H9 (cell line): ENCODE results near the gene PXDC1. TPM values are rescaled to one million over a fixed set of nuclear protein-coding genes. Genes with fewer than 3 reads are reported as not detected.

Experiments
- DNase-seq: peaks from one replicate; pipeline ENCODE4 v3.0.0-alpha.2; 2017
- H2AFZ ChIP-seq: one replicate; pipeline ENCODE4 v1.6.1; 2013; ENCODE audit warnings: mild to moderate bottlenecking, low read length, control low read depth, moderate library complexity
- H2AK5ac ChIP-seq: 2 replicates; pipeline ENCODE4 v1.6.1; 2013; ENCODE audit warnings: low read length, control low read depth, mixed read lengths; ENCODE audit not compliant: insufficient read length
- H2BK120ac ChIP-seq: one replicate; pipeline ENCODE4 v1.6.1; 2013; ENCODE audit warnings: low read depth, mild to moderate bottlenecking, low read length, control low read depth, inconsistent platforms; ENCODE audit not compliant: poor library complexity, severe bottlenecking
- H2BK12ac ChIP-seq: 2 replicates; pipeline ENCODE4 v1.6.1; 2013; ENCODE audit warnings: low read length, control low read depth, mixed read lengths, low read depth; ENCODE audit not compliant: insufficient read length
- H2BK15ac ChIP-seq: 2 replicates; pipeline ENCODE4 v1.6.1; 2013; ENCODE audit warnings: low read depth, low read length, control low read depth
- H2BK20ac ChIP-seq: one replicate; pipeline ENCODE4 v1.6.1; 2013; ENCODE audit warnings: low read depth, mild to moderate bottlenecking, low read length, control low read depth, inconsistent platforms; ENCODE audit not compliant: poor library complexity, severe bottlenecking
- H2BK5ac ChIP-seq: 2 replicates; pipeline ENCODE4 v1.6.1; 2013; ENCODE audit warnings: low read length, control low read depth, mixed read lengths; ENCODE audit not compliant: insufficient read length
- H3K14ac ChIP-seq: 2 replicates; pipeline ENCODE4 v1.6.1; 2013; ENCODE audit warnings: low read length, control low read depth; ENCODE audit not compliant: insufficient read depth
- H3K18ac ChIP-seq: 2 replicates; pipeline ENCODE4 v1.6.1; 2013; ENCODE audit warnings: low read depth, mild to moderate bottlenecking, mixed read lengths, low read length, control low read depth; ENCODE audit not compliant: insufficient read length
- H3K23ac ChIP-seq: 2 replicates; pipeline ENCODE4 v1.6.1; 2013; ENCODE audit warnings: low read length, control low read depth, mixed read lengths, low read depth; ENCODE audit not compliant: insufficient read length
- H3K23me2 ChIP-seq: 2 replicates; pipeline ENCODE4 v1.6.1; 2013; ENCODE audit warnings: low read depth, mild to moderate bottlenecking, mixed read lengths, low read length, control low read depth; ENCODE audit not compliant: insufficient read length, poor library complexity, severe bottlenecking
- H3K27ac ChIP-seq: 2 replicates; pipeline ENCODE4 v1.5.1; 2013; ENCODE audit warnings: low read length, control low read depth, mixed read lengths, low read depth; ENCODE audit not compliant: insufficient read length
- H3K27me3 ChIP-seq: 2 replicates; pipeline ENCODE4 v1.6.1; 2013; ENCODE audit warnings: low read length, control low read depth, inconsistent platforms; ENCODE audit not compliant: insufficient read depth
- H3K4ac ChIP-seq: 2 replicates; pipeline ENCODE4 v1.6.1; 2013; ENCODE audit warnings: low read depth, mild to moderate bottlenecking, control low read depth, inconsistent platforms, low read length, moderate library complexity
- H3K4me1 ChIP-seq: 2 replicates; pipeline ENCODE4 v1.6.1; 2013; ENCODE audit warnings: low read length, control low read depth, inconsistent platforms; ENCODE audit not compliant: insufficient read depth
- H3K4me2 ChIP-seq: 2 replicates; pipeline ENCODE4 v1.6.1; 2013; ENCODE audit warnings: low read length, control low read depth, mixed read lengths; ENCODE audit not compliant: insufficient read length, insufficient read depth
- H3K56ac ChIP-seq: 2 replicates; pipeline ENCODE4 v1.6.1; 2013; ENCODE audit warnings: low read depth, mild to moderate bottlenecking, mixed read lengths, low read length, control low read depth; ENCODE audit not compliant: insufficient read length
- H3K79me1 ChIP-seq: 2 replicates; pipeline ENCODE4 v1.6.1; 2013; ENCODE audit warnings: low read depth, mild to moderate bottlenecking, moderate library complexity, low read length, control low read depth, inconsistent platforms; ENCODE audit not compliant: insufficient read depth, poor library complexity, severe bottlenecking
- H3K79me2 ChIP-seq: 2 replicates; pipeline ENCODE4 v1.6.1; 2013; ENCODE audit warnings: low read length, control low read depth, inconsistent platforms; ENCODE audit not compliant: insufficient read depth
- H3K9ac ChIP-seq: 2 replicates; pipeline ENCODE4 v1.6.1; 2013; ENCODE audit warnings: low read length, control low read depth, mixed read lengths; ENCODE audit not compliant: insufficient read length; ENCODE audit errors: extremely low read depth
- H3K9me3 ChIP-seq: one replicate; pipeline ENCODE4 v1.6.1; 2013; ENCODE audit warnings: low read depth, low read length, inconsistent platforms; ENCODE audit not compliant: control insufficient read depth
- H3T11ph ChIP-seq: one replicate; pipeline ENCODE4 v1.6.1; 2013; ENCODE audit warnings: mild to moderate bottlenecking, low read length, control low read depth, inconsistent platforms
- H4K20me1 ChIP-seq: one replicate; pipeline ENCODE4 v1.6.1; 2013; ENCODE audit not compliant: control insufficient read depth, insufficient read length, insufficient read depth
- H4K5ac ChIP-seq: 2 replicates; pipeline ENCODE4 v1.6.1; 2013; ENCODE audit warnings: low read depth, mild to moderate bottlenecking, mixed read lengths, low read length, control low read depth; ENCODE audit not compliant: insufficient read length
- H4K8ac ChIP-seq: replicated peaks from 2 replicates; pipeline ENCODE4 v1.6.1; 2013; ENCODE audit warnings: low read length, control low read depth, mixed read lengths, low read depth; ENCODE audit not compliant: insufficient read length
- H4K91ac ChIP-seq: 2 replicates; pipeline ENCODE4 v1.6.1; 2013; ENCODE audit warnings: low read depth, mild to moderate bottlenecking, moderate library complexity, mixed read lengths, low read length, control low read depth; ENCODE audit not compliant: insufficient read length
- H3K27ac Mint-ChIP-seq, 3 experiments: 2 replicates in 2 of 3; 3 replicates in 1 of 3; pipeline ENCODE4 v1.8.0; 2020 to 2021; ENCODE audit warnings: mixed read lengths in 3 of 3, mild to moderate bottlenecking in 1 of 3, moderate library complexity in 1 of 3
- H3K27me3 Mint-ChIP-seq: 2 replicates; pipeline ENCODE4 v1.8.0; 2021; ENCODE audit warnings: low read depth, mild to moderate bottlenecking, moderate library complexity, mixed read lengths
- H3K36me3 Mint-ChIP-seq, 3 experiments: 2 replicates in 2 of 3; 3 replicates in 1 of 3; pipeline ENCODE4 v1.8.0; 2020 to 2021; ENCODE audit warnings: low read depth in 3 of 3, mixed read lengths in 3 of 3; ENCODE audit not compliant: insufficient read depth in 1 of 3
- H3K4me1 Mint-ChIP-seq, 2 experiments: 2 replicates each; pipeline ENCODE4 v1.8.0; 2020; ENCODE audit warnings: mixed read lengths in 2 of 2
- H3K4me3 Mint-ChIP-seq, 2 experiments: 2 replicates in 1 of 2; 3 replicates in 1 of 2; pipeline ENCODE4 v1.8.0; 2020 to 2021; ENCODE audit warnings: mild to moderate bottlenecking in 2 of 2, mixed read lengths in 2 of 2, moderate library complexity in 1 of 2
- H3K9me3 Mint-ChIP-seq, 2 experiments: 2 replicates in 1 of 2; 3 replicates in 1 of 2; pipeline ENCODE4 v1.8.0; 2020; ENCODE audit warnings: mild to moderate bottlenecking in 2 of 2, mixed read lengths in 2 of 2, moderate library complexity in 1 of 2
- WGBS: extraction: QIAGEN DNeasy Blood & Tissue Kit; methylation state at CpG from one replicate; pipeline ENCODE4 v1.1.7; 2013; ENCODE audit warnings: missing lambda C conversion rate, low lambda C conversion rate, mixed read lengths; ENCODE audit not compliant: insufficient read length; ENCODE audit errors: extremely low coverage; 5-methylcytosine and 5-hydroxymethylcytosine counted together
- total RNA-seq: library from RNA; stranded (reverse); gene quantifications from 2 replicates; pipeline ENCODE4 v1.2.1, GENCODE V29; 2021
- TF ChIP-seq, protein P1 (sequence below): fragments of 200-600 bp; sonication (generic); conservative IDR thresholded peaks from 3 replicates; pipeline ENCODE4 v1.8.0; 2021; ENCODE audit warnings: antibody characterized with exemption, mild to moderate bottlenecking

Gene PXDC1
- total RNA-seq, 1 experiment from 2014 or later: 3.1 TPM

DNA sequence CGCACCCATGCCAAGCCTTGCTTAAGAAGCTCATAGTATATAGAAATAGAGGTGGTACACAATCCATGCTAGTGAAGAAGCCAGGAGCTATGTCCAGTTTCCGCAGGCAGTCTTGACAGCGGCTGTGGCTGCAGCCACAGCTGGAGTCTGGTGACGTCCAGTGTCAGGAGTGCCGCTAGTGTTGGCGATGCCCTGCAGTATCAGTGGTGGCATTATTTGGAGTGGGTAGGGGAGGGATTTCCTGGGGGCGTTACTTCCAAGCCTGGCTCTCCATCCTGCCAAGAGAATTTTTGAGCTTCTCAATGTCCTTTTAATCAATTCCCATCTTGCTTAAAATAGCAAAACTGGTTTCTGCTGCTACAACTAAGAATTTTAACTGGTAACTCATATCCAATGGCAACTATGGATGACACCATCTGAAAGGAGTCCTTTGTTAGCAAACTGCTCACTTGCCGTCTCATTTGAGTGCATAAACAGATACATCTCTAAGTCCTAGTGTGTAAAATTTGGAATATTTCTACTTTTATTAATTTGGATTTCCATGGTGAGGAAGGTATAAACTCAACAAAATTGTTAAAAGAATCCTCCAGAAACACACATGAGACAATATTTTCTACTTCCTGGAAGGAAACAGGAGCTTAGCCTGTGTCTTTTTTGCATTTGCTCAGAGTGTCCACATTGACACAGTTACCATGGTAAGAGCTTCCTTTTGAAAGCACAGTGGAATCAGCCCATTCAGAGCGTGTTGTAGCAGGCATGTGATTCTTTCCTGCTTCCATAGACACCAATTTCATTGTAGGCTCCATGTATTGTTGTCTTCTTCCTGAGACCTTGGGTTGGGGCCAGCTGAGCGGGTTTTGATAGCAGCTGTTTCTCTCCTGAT lies 44.6 kb upstream of the PXDC1 start:
- Histone ChIP-seq H3K27ac (no peak overlapping the region), H2BK120ac (no peak overlapping the region), H3K79me2 (no peaks in the 10 kb centered on the region), H3K4ac (no peak overlapping the region), H3K18ac (no peak overlapping the region), H2BK5ac (no peak overlapping the region), H3K4me2 (no peak overlapping the region), H3K14ac (no peak overlapping the region), H4K91ac (no peak overlapping the region), H4K20me1 (no peaks in the 10 kb centered on the region), H4K5ac (no peak overlapping the region), H3K9ac (no peak overlapping the region), H3K23me2 (no peaks in the 10 kb centered on the region), H2BK12ac (no peak overlapping the region), H2BK15ac (no peak overlapping the region), H4K8ac (no peak overlapping the region), H3K27me3 (no peaks in the 10 kb centered on the region), H2BK20ac (no peak overlapping the region), H3K23ac (no peak overlapping the region), H2AFZ (no peak overlapping the region), H3T11ph (no peak overlapping the region), H3K56ac (no peak overlapping the region), H3K9me3 (no peaks in the 10 kb centered on the region), H3K79me1 (no peaks in the 10 kb centered on the region), H3K4me1 (peaks cover 2% of the 10 kb centered on the region; the same call in 1 of the 2 replicates), H2AK5ac (no peak overlapping the region)
- no CpG with 5 or more reads among the region's 10 CpGs for WGBS
- TF ChIP-seq, protein P1, sequence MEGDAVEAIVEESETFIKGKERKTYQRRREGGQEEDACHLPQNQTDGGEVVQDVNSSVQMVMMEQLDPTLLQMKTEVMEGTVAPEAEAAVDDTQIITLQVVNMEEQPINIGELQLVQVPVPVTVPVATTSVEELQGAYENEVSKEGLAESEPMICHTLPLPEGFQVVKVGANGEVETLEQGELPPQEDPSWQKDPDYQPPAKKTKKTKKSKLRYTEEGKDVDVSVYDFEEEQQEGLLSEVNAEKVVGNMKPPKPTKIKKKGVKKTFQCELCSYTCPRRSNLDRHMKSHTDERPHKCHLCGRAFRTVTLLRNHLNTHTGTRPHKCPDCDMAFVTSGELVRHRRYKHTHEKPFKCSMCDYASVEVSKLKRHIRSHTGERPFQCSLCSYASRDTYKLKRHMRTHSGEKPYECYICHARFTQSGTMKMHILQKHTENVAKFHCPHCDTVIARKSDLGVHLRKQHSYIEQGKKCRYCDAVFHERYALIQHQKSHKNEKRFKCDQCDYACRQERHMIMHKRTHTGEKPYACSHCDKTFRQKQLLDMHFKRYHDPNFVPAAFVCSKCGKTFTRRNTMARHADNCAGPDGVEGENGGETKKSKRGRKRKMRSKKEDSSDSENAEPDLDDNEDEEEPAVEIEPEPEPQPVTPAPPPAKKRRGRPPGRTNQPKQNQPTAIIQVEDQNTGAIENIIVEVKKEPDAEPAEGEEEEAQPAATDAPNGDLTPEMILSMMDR: no peak
- Mint-ChIP-seq H3K4me1 (peaks cover 21 to 29% of the 10 kb centered on the region in 2 experiments), H3K27ac (no peak overlapping the region), H3K27me3 (peaks cover 8% of the 10 kb centered on the region), H3K9me3 (no peaks in the 10 kb centered on the region), H3K4me3 (no peak overlapping the region), H3K36me3 (no peaks in the 10 kb centered on the region)
- no peak for DNase-seq
